Thyroid gland (tissue), 4 donors: ENCODE results near the gene HBG1.

Experiments used
- CTCF ChIP-seq, 6 experiments: fragments of 200-600 bp in 3 of 6; fragments of 450-650 bp in 3 of 6; sonication (generic) in 3 of 6; IDR thresholded peaks; one replicate each; pipeline ENCODE4 v1.5.1; 2016 to 2019; ENCODE audit warnings: antibody characterized with exemption in 6 of 6, mild to moderate bottlenecking in 2 of 6, inconsistent platforms in 1 of 6, moderate library complexity in 1 of 6
- POLR2A ChIP-seq, 2 donors: fragments of 450-650 bp; IDR thresholded peaks; one replicate each; pipeline ENCODE4 v1.6.1; 2017; ENCODE audit warnings: antibody characterized with exemption in 2 of 2, mild to moderate bottlenecking in 2 of 2, moderate library complexity in 1 of 2

GRCh38 chr11:5242933-5243815 lies 6.5 kb downstream of the HBG1 start:
- TF ChIP-seq CTCF (IDR thresholded peaks at IDR 0.05) (no peak), POLR2A (IDR thresholded peaks at IDR 0.05) (no peak)
